ENCODE measurements around the gene BFSP2.

The BFSP2 gene

DNA sequence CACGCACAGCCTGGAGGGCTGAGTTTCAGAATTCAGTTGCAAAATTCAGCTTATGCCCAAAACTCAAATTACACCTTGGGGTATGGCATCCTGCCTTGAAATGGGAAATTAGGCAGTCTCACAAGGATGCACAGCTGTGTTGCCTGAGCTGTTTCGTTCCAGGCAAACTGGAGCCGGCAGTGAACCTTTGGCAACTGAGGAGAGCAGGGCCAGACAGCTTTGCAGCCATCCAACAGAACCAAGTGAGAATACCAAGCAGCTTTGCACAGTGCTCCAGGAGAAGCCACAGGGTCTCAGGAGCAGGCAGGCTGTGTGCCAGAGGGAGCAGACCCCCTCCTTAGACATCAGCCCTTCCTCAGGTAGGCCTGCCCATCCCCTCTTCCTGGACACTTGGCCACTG is 32.5 kb upstream of the BFSP2 start:
- H3K9ac ChIP-seq (ENCODE audit: low read depth, low read length, poor library complexity): no peak overlapping the region
- no peak overlapping the region for H4K8ac ChIP-seq (ENCODE audit: low read depth, low read length)
- H2BK15ac ChIP-seq (ENCODE audit: low read length): no peak overlapping the region
- H3K4me3 ChIP-seq (ENCODE audit: low read length in 2 of 2): no peak overlapping the region
- no peak overlapping the region for H3K23ac ChIP-seq (ENCODE audit: low read depth, low read length, poor library complexity)
- no peak overlapping the region for H3K18ac ChIP-seq (ENCODE audit: low read length)
- H3K79me1 ChIP-seq (ENCODE audit: low read depth, low read length): no peaks in the 10 kb centered on the region
- no peak overlapping the region for H2BK12ac ChIP-seq (ENCODE audit: low read length)
- no peak overlapping the region for H3K4ac ChIP-seq (ENCODE audit: low read length)
- no peaks in the 10 kb centered on the region for H3K9me3 ChIP-seq (replicated peaks in 1 of 2; ENCODE audit: control insufficient read depth in 2 of 2, insufficient read depth in 1 of 2, low read depth in 1 of 2, low read length in 2 of 2)
- H2AFZ ChIP-seq (ENCODE audit: low read length): no peak overlapping the region
- no CpG with 5 or more reads among the region's 3 CpGs for WGBS, 2 donors (ENCODE audit: extremely low coverage in 2 of 2, insufficient read length in 2 of 2, insufficient replicate concordance in 1 of 2)
- H3K27me3 ChIP-seq (ENCODE audit: control insufficient read depth in 3 of 3, insufficient read depth in 3 of 3, low read depth in 1 of 3, low read length in 3 of 3): no peaks in the 10 kb centered on the region
- H4K91ac ChIP-seq (ENCODE audit: low read depth, low read length, poor library complexity): no peak overlapping the region
- H3K36me3 ChIP-seq (replicated peaks in 1 of 2; ENCODE audit: control insufficient read depth in 2 of 2, insufficient read depth in 2 of 2, low read length in 2 of 2): no peaks in the 10 kb centered on the region
- H3K27ac ChIP-seq (replicated peaks; ENCODE audit: low read length): no peak overlapping the region
- no peak overlapping the region for H2AK5ac ChIP-seq (ENCODE audit: low read depth, low read length)
- no peak overlapping the region for H3K14ac ChIP-seq (ENCODE audit: low read length)
- peaks cover 0 to 4% of the 10 kb centered on the region in 2 donors for H3K4me1 ChIP-seq (ENCODE audit: control insufficient read depth in 2 of 2, insufficient read depth in 1 of 2, low read depth in 1 of 2, low read length in 2 of 2)
- H3K4me2 ChIP-seq (ENCODE audit: insufficient read depth, low read length, poor library complexity, severe bottlenecking): no peak overlapping the region
- no peak overlapping the region for H2BK120ac ChIP-seq (ENCODE audit: low read depth, low read length)
- DNase-seq (ENCODE audit: low spot score): no peak
- H2BK5ac ChIP-seq (ENCODE audit: low read length): no peak overlapping the region

DNA sequence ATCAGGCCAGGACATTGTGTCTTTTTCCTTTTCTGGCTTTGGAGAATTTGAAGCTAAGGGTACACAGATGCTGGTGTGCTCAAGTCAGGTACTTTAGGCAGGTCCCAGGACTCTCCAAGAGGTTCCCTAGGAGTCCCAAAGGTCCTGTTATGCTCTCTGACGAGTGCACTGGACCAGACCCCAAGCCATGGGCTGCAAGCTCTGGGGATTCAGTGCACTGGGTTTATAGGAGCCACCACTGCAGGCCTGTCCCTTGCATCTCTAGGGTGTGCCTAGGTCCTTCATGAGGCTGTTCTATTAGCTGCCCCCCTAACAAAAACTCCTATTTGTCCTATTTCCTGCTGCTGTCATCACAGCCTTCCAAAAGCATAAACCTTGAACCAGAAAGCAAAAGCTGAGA is 31.9 kb upstream of the BFSP2 start:
- no peak overlapping the region for H2BK15ac ChIP-seq (ENCODE audit: low read length)
- no peak for DNase-seq (ENCODE audit: low spot score)
- no peak overlapping the region for H3K4ac ChIP-seq (ENCODE audit: low read length)
- no peak overlapping the region for H2BK12ac ChIP-seq (ENCODE audit: low read length)
- no peak overlapping the region for H3K18ac ChIP-seq (ENCODE audit: low read length)
- no peaks in the 10 kb centered on the region for H3K4me1 ChIP-seq (ENCODE audit: control insufficient read depth in 2 of 2, insufficient read depth in 1 of 2, low read depth in 1 of 2, low read length in 2 of 2)
- no peak overlapping the region for H2BK5ac ChIP-seq (ENCODE audit: low read length)
- no peaks in the 10 kb centered on the region for H3K27me3 ChIP-seq (ENCODE audit: control insufficient read depth in 3 of 3, insufficient read depth in 3 of 3, low read depth in 1 of 3, low read length in 3 of 3)
- no peak overlapping the region for H3K4me3 ChIP-seq (ENCODE audit: low read length in 2 of 2)
- no peak overlapping the region for H4K8ac ChIP-seq (ENCODE audit: low read depth, low read length)
- H3K27ac ChIP-seq (replicated peaks; ENCODE audit: low read length): no peak overlapping the region
- H3K36me3 ChIP-seq (replicated peaks in 1 of 2; ENCODE audit: control insufficient read depth in 2 of 2, insufficient read depth in 2 of 2, low read length in 2 of 2): no peaks in the 10 kb centered on the region
- no peak overlapping the region for H4K91ac ChIP-seq (ENCODE audit: low read depth, low read length, poor library complexity)
- no peak overlapping the region for H3K23ac ChIP-seq (ENCODE audit: low read depth, low read length, poor library complexity)
- WGBS, 2 donors (ENCODE audit: extremely low coverage in 2 of 2, insufficient read length in 2 of 2, insufficient replicate concordance in 1 of 2): no CpG with 5 or more reads among the region's 1 CpG
- no peaks in the 10 kb centered on the region for H3K79me1 ChIP-seq (ENCODE audit: low read depth, low read length)
- no peak overlapping the region for H2AFZ ChIP-seq (ENCODE audit: low read length)
- H3K9ac ChIP-seq (ENCODE audit: low read depth, low read length, poor library complexity): no peak overlapping the region
- H3K9me3 ChIP-seq (replicated peaks in 1 of 2; ENCODE audit: control insufficient read depth in 2 of 2, insufficient read depth in 1 of 2, low read depth in 1 of 2, low read length in 2 of 2): no peaks in the 10 kb centered on the region
- no peak overlapping the region for H2AK5ac ChIP-seq (ENCODE audit: low read depth, low read length)
- no peak overlapping the region for H2BK120ac ChIP-seq (ENCODE audit: low read depth, low read length)
- H3K4me2 ChIP-seq (ENCODE audit: insufficient read depth, low read length, poor library complexity, severe bottlenecking): no peak overlapping the region
- no peak overlapping the region for H3K14ac ChIP-seq (ENCODE audit: low read length)

DNA sequence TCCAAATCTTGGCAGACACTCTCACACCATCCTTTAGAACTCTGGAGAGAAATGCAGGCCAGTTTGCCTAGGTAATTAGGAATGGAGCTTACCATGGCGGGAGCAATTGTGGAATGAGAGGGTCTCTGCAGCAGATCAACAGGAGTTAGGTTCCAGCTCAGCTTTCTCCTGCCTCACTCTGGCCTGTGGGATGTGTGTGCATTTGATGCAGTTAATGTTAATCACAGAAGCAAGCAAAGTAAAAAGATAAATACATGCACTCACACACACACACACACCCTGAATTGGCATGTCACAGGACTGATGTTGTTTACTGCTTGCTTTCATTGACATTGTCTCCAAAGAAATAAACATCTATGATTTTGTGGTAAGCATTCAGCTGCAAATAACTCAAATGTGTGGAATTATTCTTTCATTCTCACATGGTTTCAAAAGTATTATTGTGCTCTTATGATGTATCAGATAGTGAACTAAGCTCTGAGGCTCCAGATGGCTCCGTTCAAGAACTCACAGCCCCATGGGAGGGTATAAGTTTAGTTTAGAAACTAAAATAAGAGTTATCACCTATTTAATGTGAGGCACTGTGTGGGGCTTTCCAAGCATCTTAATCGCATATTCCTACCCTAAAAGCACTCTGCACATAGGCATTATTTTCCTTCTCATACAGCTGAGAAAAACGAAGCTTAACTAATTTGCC is 31.3 kb upstream of the BFSP2 start:
- no peak overlapping the region for H3K23ac ChIP-seq (ENCODE audit: low read depth, low read length, poor library complexity)
- no peak overlapping the region for H3K14ac ChIP-seq (ENCODE audit: low read length)
- no peak overlapping the region for H2BK12ac ChIP-seq (ENCODE audit: low read length)
- no CpG with 5 or more reads among the region's 4 CpGs for WGBS, 2 donors (ENCODE audit: extremely low coverage in 2 of 2, insufficient read length in 2 of 2, insufficient replicate concordance in 1 of 2)
- no peak overlapping the region for H2AK5ac ChIP-seq (ENCODE audit: low read depth, low read length)
- H3K36me3 ChIP-seq (replicated peaks in 1 of 2; ENCODE audit: control insufficient read depth in 2 of 2, insufficient read depth in 2 of 2, low read length in 2 of 2): no peaks in the 10 kb centered on the region
- no peak overlapping the region for H2BK15ac ChIP-seq (ENCODE audit: low read length)
- no peaks in the 10 kb centered on the region for H3K27me3 ChIP-seq (ENCODE audit: control insufficient read depth in 3 of 3, insufficient read depth in 3 of 3, low read depth in 1 of 3, low read length in 3 of 3)
- H2AFZ ChIP-seq (ENCODE audit: low read length): no peak overlapping the region
- no peak overlapping the region for H3K4me3 ChIP-seq (ENCODE audit: low read length in 2 of 2)
- no peak overlapping the region for H3K4ac ChIP-seq (ENCODE audit: low read length)
- no peak overlapping the region for H4K91ac ChIP-seq (ENCODE audit: low read depth, low read length, poor library complexity)
- no peak overlapping the region for H2BK5ac ChIP-seq (ENCODE audit: low read length)
- no peak overlapping the region for H4K8ac ChIP-seq (ENCODE audit: low read depth, low read length)
- H3K4me1 ChIP-seq (ENCODE audit: control insufficient read depth in 2 of 2, insufficient read depth in 1 of 2, low read depth in 1 of 2, low read length in 2 of 2): no peaks in the 10 kb centered on the region
- H3K9me3 ChIP-seq (replicated peaks in 1 of 2; ENCODE audit: control insufficient read depth in 2 of 2, insufficient read depth in 1 of 2, low read depth in 1 of 2, low read length in 2 of 2): no peaks in the 10 kb centered on the region
- H3K27ac ChIP-seq (replicated peaks; ENCODE audit: low read length): no peak overlapping the region
- H3K4me2 ChIP-seq (ENCODE audit: insufficient read depth, low read length, poor library complexity, severe bottlenecking): no peak overlapping the region
- no peak for DNase-seq (ENCODE audit: low spot score)
- H3K79me1 ChIP-seq (ENCODE audit: low read depth, low read length): no peaks in the 10 kb centered on the region
- H3K9ac ChIP-seq (ENCODE audit: low read depth, low read length, poor library complexity): no peak overlapping the region
- no peak overlapping the region for H3K18ac ChIP-seq (ENCODE audit: low read length)
- H2BK120ac ChIP-seq (ENCODE audit: low read depth, low read length): no peak overlapping the region

DNA sequence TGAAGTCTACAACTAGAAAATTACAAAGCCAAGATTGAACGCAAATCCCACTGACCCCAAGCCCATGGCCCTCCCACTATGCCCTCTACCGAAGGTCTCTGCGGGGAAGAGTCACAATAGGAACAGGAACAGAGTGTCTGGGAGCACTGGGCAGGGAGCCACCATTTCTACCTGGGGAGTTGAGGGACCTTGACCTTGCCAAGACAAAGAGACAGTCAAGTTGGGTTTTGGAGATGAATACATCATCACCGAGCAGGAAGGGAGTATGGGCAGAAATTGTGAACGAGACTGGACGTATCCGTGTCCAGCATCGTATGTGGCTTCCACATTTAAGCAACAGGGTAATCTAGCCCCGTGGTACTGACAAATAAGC is 30.8 kb upstream of the BFSP2 start:
- H2BK15ac ChIP-seq (ENCODE audit: low read length): no peak overlapping the region
- no peak overlapping the region for H3K23ac ChIP-seq (ENCODE audit: low read depth, low read length, poor library complexity)
- no peak overlapping the region for H4K8ac ChIP-seq (ENCODE audit: low read depth, low read length)
- no peak overlapping the region for H2BK12ac ChIP-seq (ENCODE audit: low read length)
- H3K18ac ChIP-seq (ENCODE audit: low read length): no peak overlapping the region
- no peak overlapping the region for H3K9ac ChIP-seq (ENCODE audit: low read depth, low read length, poor library complexity)
- no peak overlapping the region for H2BK5ac ChIP-seq (ENCODE audit: low read length)
- no peaks in the 10 kb centered on the region for H3K79me1 ChIP-seq (ENCODE audit: low read depth, low read length)
- no peak overlapping the region for H3K14ac ChIP-seq (ENCODE audit: low read length)
- H3K4me2 ChIP-seq (ENCODE audit: insufficient read depth, low read length, poor library complexity, severe bottlenecking): no peak overlapping the region
- no peak overlapping the region for H3K4me3 ChIP-seq (ENCODE audit: low read length in 2 of 2)
- no CpG with 5 or more reads among the region's 9 CpGs for WGBS, 2 donors (ENCODE audit: extremely low coverage in 2 of 2, insufficient read length in 2 of 2, insufficient replicate concordance in 1 of 2)
- H4K91ac ChIP-seq (ENCODE audit: low read depth, low read length, poor library complexity): no peak overlapping the region
- H2AFZ ChIP-seq (ENCODE audit: low read length): no peak overlapping the region
- DNase-seq (ENCODE audit: low spot score): no peak
- H3K27ac ChIP-seq (replicated peaks; ENCODE audit: low read length): no peak overlapping the region
- H3K36me3 ChIP-seq (replicated peaks in 1 of 2; ENCODE audit: control insufficient read depth in 2 of 2, insufficient read depth in 2 of 2, low read length in 2 of 2): no peaks in the 10 kb centered on the region
- no peak overlapping the region for H2BK120ac ChIP-seq (ENCODE audit: low read depth, low read length)
- H3K4ac ChIP-seq (ENCODE audit: low read length): no peak overlapping the region
- no peaks in the 10 kb centered on the region for H3K27me3 ChIP-seq (ENCODE audit: control insufficient read depth in 3 of 3, insufficient read depth in 3 of 3, low read depth in 1 of 3, low read length in 3 of 3)
- H3K4me1 ChIP-seq (ENCODE audit: control insufficient read depth in 2 of 2, insufficient read depth in 1 of 2, low read depth in 1 of 2, low read length in 2 of 2): peaks cover 0 to 1% of the 10 kb centered on the region in 2 donors
- no peak overlapping the region for H2AK5ac ChIP-seq (ENCODE audit: low read depth, low read length)
- no peaks in the 10 kb centered on the region for H3K9me3 ChIP-seq (replicated peaks in 1 of 2; ENCODE audit: control insufficient read depth in 2 of 2, insufficient read depth in 1 of 2, low read depth in 1 of 2, low read length in 2 of 2)

Measured in neuronal stem cell (in vitro differentiated cells).